SH-SY5Y (cell line): ENCODE data around the gene SEMA3G.

Experiments used
- GATA2 ChIP-seq: IDR thresholded peaks from 2 replicates; pipeline ENCODE4 v1.6.1; 2011; ENCODE audit warnings: mild to moderate bottlenecking, low read depth, low read length
- GATA3 ChIP-seq: IDR thresholded peaks from 2 replicates; pipeline ENCODE4 v1.6.1; 2011; ENCODE audit warnings: low read depth, mild to moderate bottlenecking, low read length, moderate library complexity

GRCh38 chr3:52469001-52469400, 24.1 kb upstream of the SEMA3G start:
- TF ChIP-seq GATA2 (no peak), GATA3 (no peak)
